Mononuclear cell (primary cell): Measurements from ENCODE around the gene TOP3B. TPM values are rescaled to one million over a fixed set of nuclear protein-coding genes. Genes with fewer than 3 reads are reported as not detected.

Source experiments
- H3K27me3 ChIP-seq: 2 replicates; pipeline ENCODE4 v1.6.0; 2011; ENCODE audit warnings: low read length, control low read depth; ENCODE audit not compliant: insufficient read depth
- H3K4me1 ChIP-seq: 2 replicates; pipeline ENCODE4 v1.5.1; 2011; ENCODE audit warnings: mild to moderate bottlenecking, low read length, control low read depth; ENCODE audit not compliant: insufficient read depth
- H3K4me3 ChIP-seq: 2 replicates; pipeline ENCODE4 v1.5.1; 2011; ENCODE audit warnings: mild to moderate bottlenecking, low read length, moderate library complexity
- H3K9me3 ChIP-seq: 2 replicates; pipeline ENCODE4 v1.5.1; 2011; ENCODE audit warnings: low read depth, mild to moderate bottlenecking, control low read depth, low read length
- total RNA-seq: library from RNA; depleted of rRNA; stranded (reverse); fragments of >200 nt; gene quantifications from one replicate; pipeline ENCODE4 v1.2.3, GENCODE V29; 2012

Gene TOP3B
- total RNA-seq, 1 donor: 34.8 TPM

DNA sequence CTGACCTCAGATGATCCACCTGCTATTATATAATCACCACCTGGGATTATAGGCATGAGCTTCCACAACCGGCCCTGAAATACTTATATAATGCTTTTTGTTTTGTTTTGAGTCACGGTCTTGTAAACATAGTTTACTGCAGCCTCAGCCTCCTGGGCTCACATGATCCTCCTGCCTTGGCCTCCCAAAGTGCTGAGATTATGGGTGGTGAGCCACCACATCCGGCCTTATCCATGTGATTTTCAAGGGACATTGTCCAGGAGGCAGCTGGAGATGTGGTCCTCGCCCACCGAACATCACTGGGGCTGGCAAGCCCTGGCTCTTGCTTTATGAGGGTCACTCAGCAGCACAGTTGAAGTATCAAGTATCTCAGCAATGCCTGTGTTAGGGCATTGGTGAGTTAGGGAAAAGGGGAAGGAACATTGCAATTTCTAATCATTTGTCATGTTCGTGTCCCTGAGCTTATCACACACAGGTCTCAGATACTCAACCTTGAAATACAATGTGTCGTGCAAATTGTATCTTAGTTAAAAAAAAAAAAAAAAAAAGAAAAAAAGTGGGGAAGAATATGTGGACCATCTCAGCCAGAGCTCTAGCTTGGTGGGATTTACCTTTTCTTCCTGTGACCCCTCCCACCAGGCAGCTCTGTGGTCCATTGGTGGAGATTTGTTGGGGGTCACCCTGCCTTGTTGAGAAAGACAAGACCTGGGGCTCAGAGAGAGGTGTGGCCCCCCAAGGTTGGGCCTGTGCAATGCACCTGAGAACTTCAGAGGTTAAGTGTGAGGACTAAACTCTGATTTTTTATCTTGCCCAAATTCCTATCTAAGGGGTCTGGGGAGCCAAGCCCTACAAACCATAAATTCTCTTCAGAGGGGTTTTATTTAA is 74.7 kb downstream of the TOP3B start:
- Histone ChIP-seq H3K4me1 (no peaks in the 10 kb centered on the region), H3K9me3 (no peaks in the 10 kb centered on the region), H3K4me3 (no peak overlapping the region), H3K27me3 (no peaks in the 10 kb centered on the region)

Other genes starting within 250 kb of the TOP3B start
- 3.8 TPM for gene YPEL1, start 247.0 kb downstream of the TOP3B start, total RNA-seq
- gene MAPK1, start 115.1 kb downstream of the TOP3B start, total RNA-seq: 30.0 TPM
- gene PPM1F, start 29.9 kb downstream of the TOP3B start, total RNA-seq: 23.5 TPM